ENCODE data around the gene ACOX2. TPM values are rescaled to one million over a fixed set of nuclear protein-coding genes. Genes with fewer than 3 reads are reported as not detected.

Gene ACOX2
- total and polyA plus RNA-seq, 2 of the 13 experiments (the other 11 are each of a cell fraction or from before 2014, with no cell fraction given), result 42.6 to 98.5 TPM

DNA sequence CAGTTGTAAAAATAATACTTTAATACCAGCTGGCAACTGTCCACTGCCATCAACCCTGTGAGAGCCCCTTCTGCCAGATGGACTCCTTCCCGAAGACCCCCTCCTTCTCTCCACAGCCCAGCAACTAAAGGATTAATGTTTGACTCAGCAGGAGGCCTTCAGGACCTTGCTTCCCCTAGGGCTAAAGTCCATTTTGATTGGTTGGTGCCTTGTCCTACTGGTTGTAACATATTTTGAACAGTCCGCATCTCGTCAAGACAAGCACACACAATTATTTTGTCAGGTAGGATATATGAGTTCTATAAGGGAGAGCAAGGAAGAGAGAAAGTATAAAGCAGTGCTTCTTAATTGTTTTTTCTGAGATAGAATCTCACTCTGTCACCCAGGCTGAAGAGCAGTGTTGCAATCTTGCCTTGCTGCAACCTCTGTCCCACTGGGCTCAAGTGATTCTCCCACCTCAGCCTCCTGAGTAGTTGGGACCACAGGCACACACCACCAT lies 18.6 kb downstream of the ACOX2 start (continued):
- TF ChIP-seq, protein P1, sequence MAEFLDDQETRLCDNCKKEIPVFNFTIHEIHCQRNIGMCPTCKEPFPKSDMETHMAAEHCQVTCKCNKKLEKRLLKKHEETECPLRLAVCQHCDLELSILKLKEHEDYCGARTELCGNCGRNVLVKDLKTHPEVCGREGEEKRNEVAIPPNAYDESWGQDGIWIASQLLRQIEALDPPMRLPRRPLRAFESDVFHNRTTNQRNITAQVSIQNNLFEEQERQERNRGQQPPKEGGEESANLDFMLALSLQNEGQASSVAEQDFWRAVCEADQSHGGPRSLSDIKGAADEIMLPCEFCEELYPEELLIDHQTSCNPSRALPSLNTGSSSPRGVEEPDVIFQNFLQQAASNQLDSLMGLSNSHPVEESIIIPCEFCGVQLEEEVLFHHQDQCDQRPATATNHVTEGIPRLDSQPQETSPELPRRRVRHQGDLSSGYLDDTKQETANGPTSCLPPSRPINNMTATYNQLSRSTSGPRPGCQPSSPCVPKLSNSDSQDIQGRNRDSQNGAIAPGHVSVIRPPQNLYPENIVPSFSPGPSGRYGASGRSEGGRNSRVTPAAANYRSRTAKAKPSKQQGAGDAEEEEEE (CRISPR knock-in tag; IDR thresholded peaks at IDR 0.05; ENCODE audit: borderline replicate concordance), result no peak
- no peak; the same call in 1 of the 2 replicates for TF ChIP-seq HOXA3 (CRISPR knock-in tag; IDR thresholded peaks at IDR 0.05)
- TF ChIP-seq ASH2L (IDR thresholded peaks at IDR 0.05; ENCODE audit: insufficient read length, low read depth, low read length), result peak; percentile 50
- TF ChIP-seq, protein P2, sequence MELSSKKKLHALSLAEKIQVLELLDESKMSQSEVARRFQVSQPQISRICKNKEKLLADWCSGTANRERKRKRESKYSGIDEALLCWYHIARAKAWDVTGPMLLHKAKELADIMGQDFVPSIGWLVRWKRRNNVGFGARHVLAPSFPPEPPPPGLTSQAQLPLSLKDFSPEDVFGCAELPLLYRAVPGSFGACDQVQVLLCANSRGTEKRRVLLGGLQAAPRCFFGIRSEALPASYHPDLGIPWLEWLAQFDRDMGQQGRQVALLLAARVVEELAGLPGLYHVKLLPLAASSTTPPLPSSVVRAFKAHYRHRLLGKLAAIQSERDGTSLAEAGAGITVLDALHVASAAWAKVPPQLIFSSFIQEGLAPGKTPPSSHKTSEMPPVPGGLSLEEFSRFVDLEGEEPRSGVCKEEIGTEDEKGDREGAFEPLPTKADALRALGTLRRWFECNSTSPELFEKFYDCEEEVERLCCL (CRISPR knock-in tag; IDR thresholded peaks at IDR 0.05; ENCODE audit: borderline replicate concordance), result no peak
- TF ChIP-seq KLF11 (CRISPR knock-in tag; IDR thresholded peaks at IDR 0.05), result no peak
- no peak for TF ChIP-seq SKI (IDR thresholded peaks at IDR 0.05; ENCODE audit: partially characterized antibody)
- TF ChIP-seq, protein P3, sequence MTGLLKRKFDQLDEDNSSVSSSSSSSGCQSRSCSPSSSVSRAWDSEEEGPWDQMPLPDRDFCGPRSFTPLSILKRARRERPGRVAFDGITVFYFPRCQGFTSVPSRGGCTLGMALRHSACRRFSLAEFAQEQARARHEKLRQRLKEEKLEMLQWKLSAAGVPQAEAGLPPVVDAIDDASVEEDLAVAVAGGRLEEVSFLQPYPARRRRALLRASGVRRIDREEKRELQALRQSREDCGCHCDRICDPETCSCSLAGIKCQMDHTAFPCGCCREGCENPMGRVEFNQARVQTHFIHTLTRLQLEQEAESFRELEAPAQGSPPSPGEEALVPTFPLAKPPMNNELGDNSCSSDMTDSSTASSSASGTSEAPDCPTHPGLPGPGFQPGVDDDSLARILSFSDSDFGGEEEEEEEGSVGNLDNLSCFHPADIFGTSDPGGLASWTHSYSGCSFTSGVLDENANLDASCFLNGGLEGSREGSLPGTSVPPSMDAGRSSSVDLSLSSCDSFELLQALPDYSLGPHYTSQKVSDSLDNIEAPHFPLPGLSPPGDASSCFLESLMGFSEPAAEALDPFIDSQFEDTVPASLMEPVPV (CRISPR knock-in tag; IDR thresholded peaks at IDR 0.05), result no peak
- TF ChIP-seq, protein P4, sequence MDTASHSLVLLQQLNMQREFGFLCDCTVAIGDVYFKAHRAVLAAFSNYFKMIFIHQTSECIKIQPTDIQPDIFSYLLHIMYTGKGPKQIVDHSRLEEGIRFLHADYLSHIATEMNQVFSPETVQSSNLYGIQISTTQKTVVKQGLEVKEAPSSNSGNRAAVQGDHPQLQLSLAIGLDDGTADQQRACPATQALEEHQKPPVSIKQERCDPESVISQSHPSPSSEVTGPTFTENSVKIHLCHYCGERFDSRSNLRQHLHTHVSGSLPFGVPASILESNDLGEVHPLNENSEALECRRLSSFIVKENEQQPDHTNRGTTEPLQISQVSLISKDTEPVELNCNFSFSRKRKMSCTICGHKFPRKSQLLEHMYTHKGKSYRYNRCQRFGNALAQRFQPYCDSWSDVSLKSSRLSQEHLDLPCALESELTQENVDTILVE (CRISPR knock-in tag; IDR thresholded peaks at IDR 0.05), result 0 out of 2 replicates have a peak, but pooled peaks have one; percentile 18
- TF ChIP-seq NR2F1 (CRISPR knock-in tag; IDR thresholded peaks at IDR 0.05), result no peak
- TF ChIP-seq NBN (conservative IDR thresholded peaks at IDR 0.05), result no peak
- no peak for TF ChIP-seq ZSCAN30 (CRISPR knock-in tag; IDR thresholded peaks at IDR 0.05)
- TF ChIP-seq NFIB (CRISPR knock-in tag; IDR thresholded peaks at IDR 0.05; ENCODE audit: borderline replicate concordance), result no peak
- TF ChIP-seq ISX (CRISPR knock-in tag; conservative IDR thresholded peaks at IDR 0.05), result no peak
- TF ChIP-seq, protein P5, sequence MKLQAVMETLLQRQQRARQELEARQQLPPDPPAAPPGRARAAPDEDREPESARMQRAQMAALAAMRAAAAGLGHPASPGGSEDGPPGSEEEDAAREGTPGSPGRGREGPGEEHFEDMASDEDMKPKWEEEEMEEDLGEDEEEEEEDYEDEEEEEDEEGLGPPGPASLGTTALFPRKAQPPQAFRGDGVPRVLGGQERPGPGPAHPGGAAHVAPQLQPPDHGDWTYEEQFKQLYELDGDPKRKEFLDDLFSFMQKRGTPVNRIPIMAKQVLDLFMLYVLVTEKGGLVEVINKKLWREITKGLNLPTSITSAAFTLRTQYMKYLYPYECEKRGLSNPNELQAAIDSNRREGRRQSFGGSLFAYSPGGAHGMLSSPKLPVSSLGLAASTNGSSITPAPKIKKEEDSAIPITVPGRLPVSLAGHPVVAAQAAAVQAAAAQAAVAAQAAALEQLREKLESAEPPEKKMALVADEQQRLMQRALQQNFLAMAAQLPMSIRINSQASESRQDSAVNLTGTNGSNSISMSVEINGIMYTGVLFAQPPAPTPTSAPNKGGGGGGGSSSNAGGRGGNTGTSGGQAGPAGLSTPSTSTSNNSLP (IDR thresholded peaks at IDR 0.05; ENCODE audit: low read depth, low read length), result no peak
- TF ChIP-seq, protein P6, sequence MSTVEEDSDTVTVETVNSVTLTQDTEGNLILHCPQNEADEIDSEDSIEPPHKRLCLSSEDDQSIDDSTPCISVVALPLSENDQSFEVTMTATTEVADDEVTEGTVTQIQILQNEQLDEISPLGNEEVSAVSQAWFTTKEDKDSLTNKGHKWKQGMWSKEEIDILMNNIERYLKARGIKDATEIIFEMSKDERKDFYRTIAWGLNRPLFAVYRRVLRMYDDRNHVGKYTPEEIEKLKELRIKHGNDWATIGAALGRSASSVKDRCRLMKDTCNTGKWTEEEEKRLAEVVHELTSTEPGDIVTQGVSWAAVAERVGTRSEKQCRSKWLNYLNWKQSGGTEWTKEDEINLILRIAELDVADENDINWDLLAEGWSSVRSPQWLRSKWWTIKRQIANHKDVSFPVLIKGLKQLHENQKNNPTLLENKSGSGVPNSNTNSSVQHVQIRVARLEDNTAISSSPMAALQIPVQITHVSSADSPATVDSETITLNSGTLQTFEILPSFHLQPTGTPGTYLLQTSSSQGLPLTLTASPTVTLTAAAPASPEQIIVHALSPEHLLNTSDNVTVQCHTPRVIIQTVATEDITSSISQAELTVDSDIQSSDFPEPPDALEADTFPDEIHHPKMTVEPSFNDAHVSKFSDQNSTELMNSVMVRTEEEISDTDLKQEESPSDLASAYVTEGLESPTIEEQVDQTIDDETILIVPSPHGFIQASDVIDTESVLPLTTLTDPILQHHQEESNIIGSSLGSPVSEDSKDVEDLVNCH (CRISPR knock-in tag; IDR thresholded peaks at IDR 0.05), result no peak
- TF ChIP-seq NONO (IDR thresholded peaks at IDR 0.05), result no peak
- TF ChIP-seq NONO (CRISPR knock-in tag; conservative IDR thresholded peaks at IDR 0.05), result no peak
- no peak for TF ChIP-seq NR2C2 (CRISPR knock-in tag; IDR thresholded peaks at IDR 0.05; ENCODE audit: borderline replicate concordance)
